OCI-LY3 (cell line): ENCODE measurements around the gene ERBB4.

Source experiments
- H2AFZ ChIP-seq: fragments of 200-600, 300-600 bp; shearing (Covaris generic); 2 replicates; pipeline ENCODE4 v1.6.0; 2014; ENCODE audit warnings: antibody characterized with exemption, low read depth, low read length
- H3K27ac ChIP-seq: fragments of 200-600, 300-600 bp; sonication (generic); 2 replicates; pipeline ENCODE4 v1.5.1; 2014; ENCODE audit warnings: mild to moderate bottlenecking, low read length, moderate library complexity, mixed read lengths
- H3K27me3 ChIP-seq: fragments of 200-600, 300-600 bp; sonication (generic); 2 replicates; pipeline ENCODE4 v1.6.1; 2014; ENCODE audit warnings: low read depth, low read length, mixed read lengths
- H3K36me3 ChIP-seq: fragments of 200-600, 300-600 bp; sonication (generic); replicated peaks from 2 replicates; pipeline ENCODE3; 2014; ENCODE audit warnings: low read depth, low read length, mixed read lengths
- H3K4me1 ChIP-seq: fragments of 300-600, 200-600 bp; sonication (generic); 2 replicates; pipeline ENCODE4 v1.6.1; 2014; ENCODE audit warnings: low read length, mixed read lengths
- H3K4me2 ChIP-seq: fragments of 200-600, 300-600 bp; sonication (generic); 2 replicates; pipeline ENCODE4 v1.6.1; 2014; ENCODE audit warnings: low read length, mixed read lengths
- H3K4me3 ChIP-seq: fragments of 300-600, 200-600 bp; sonication (generic); 2 replicates; pipeline ENCODE4 v1.5.1; 2014; ENCODE audit warnings: antibody characterized with exemption, mild to moderate bottlenecking, low read length, moderate library complexity
- H3K79me2 ChIP-seq: fragments of 300-600, 200-600 bp; shearing (Covaris generic); 2 replicates; pipeline ENCODE4 v1.6.1; 2014; ENCODE audit warnings: mild to moderate bottlenecking, low read length, mixed read lengths
- H3K9ac ChIP-seq: fragments of 300-600, 200-600 bp; shearing (Covaris generic); 2 replicates; pipeline ENCODE4 v1.6.0; 2014; ENCODE audit warnings: mild to moderate bottlenecking, low read length, moderate library complexity
- H3K9me3 ChIP-seq: fragments of 200-600, 300-600 bp; shearing (Covaris generic); 2 replicates; pipeline ENCODE4 v1.6.1; 2014; ENCODE audit warnings: low read length, mixed read lengths; ENCODE audit not compliant: insufficient read depth
- H4K20me1 ChIP-seq: fragments of 200-600, 300-600 bp; sonication (generic); 2 replicates; pipeline ENCODE4 v1.6.1; 2016; ENCODE audit warnings: low read length, mixed read lengths; ENCODE audit not compliant: insufficient read depth
- CTCF ChIP-seq: fragments of 200-600, 300-600 bp; sonication (generic); IDR thresholded peaks from 2 replicates; pipeline ENCODE4 v1.5.1; 2014; ENCODE audit warnings: antibody characterized with exemption, low read length, low read depth
- EZH2phosphoT487 ChIP-seq: fragments of 200-600 bp; shearing (Covaris generic); IDR thresholded peaks from 2 replicates; pipeline ENCODE4 v1.6.1; 2018; ENCODE audit warnings: antibody characterized with exemption, mixed run types, low read depth

The ERBB4 gene

GRCh38 chr2:212314680-212315079, 223.9 kb downstream of the ERBB4 start:
- Histone ChIP-seq H3K4me2 (no peak overlapping the region), H3K79me2 (no peaks in the 10 kb centered on the region), H3K36me3 (no peaks in the 10 kb centered on the region), H3K9me3 (no peaks in the 10 kb centered on the region), H2AFZ (0 out of 2 replicates have a peak overlapping the region, but pooled peaks have one; percentile 11), H3K27me3 (no peaks in the 10 kb centered on the region), H3K9ac (no peak overlapping the region), H3K4me1 (peaks cover 6% of the 10 kb centered on the region), H4K20me1 (no peaks in the 10 kb centered on the region), H3K4me3 (no peak overlapping the region), H3K27ac (no peak overlapping the region)
- TF ChIP-seq EZH2phosphoT487 = no peak
- TF ChIP-seq CTCF = no peak

DNA sequence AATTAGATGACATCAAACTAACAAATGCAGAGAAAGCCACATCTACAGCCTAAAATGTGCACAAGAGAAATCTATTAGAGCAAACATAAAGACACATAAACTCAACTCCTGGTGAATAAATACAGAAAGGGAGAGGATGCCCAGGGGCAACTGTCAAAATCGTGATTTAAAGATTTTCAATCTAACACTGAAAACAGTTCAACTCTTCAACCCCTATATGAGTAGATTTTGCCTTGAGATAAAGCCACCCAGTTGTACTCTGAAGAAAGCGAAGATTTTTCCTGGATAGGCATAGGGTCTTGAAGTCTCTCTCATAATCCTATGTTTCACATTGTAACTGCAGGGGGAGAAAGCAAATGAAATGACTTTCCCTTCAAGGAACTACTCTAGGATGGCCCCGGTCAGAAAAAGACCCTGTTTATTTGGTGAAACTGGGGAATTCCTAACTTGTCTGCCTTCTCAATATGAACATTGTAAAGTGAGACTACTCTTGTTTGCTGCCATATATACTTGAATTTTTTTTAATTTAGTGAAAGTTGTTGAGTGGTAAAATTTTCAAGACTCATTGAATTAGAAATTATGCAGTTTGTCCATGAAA, 226.7 kb downstream of the ERBB4 start:
- Histone ChIP-seq H3K4me3 (no peak overlapping the region), H3K9ac (no peak overlapping the region), H2AFZ (peak overlapping the region; percentile 16; the same call in 1 of the 2 replicates), H3K4me2 (peak overlapping the region; percentile 5; the same call in 1 of the 2 replicates), H3K36me3 (no peaks in the 10 kb centered on the region), H3K9me3 (no peaks in the 10 kb centered on the region), H3K27ac (no peak overlapping the region), H3K79me2 (no peaks in the 10 kb centered on the region), H4K20me1 (no peaks in the 10 kb centered on the region), H3K27me3 (no peaks in the 10 kb centered on the region), H3K4me1 (peaks cover 6% of the 10 kb centered on the region)
- TF ChIP-seq CTCF = no peak
- TF ChIP-seq EZH2phosphoT487 = no peak

DNA sequence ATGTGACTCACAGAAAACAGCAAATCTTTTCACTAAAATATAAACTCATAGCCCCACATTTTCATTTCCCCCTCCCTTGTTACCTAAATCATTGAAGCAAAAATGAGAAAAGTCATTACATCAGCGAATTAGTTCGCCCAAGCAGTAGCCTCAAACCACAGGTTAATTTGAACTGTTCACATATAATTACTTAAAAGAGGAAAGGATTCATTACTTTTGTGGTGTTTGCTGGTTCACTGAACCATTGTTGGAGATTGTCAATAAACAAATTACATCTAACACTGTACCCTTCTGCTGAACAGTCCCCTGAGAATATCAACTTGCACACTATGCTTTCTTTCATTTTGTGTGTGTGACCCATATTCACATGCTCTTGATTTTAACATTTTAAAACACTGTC, 238.7 kb downstream of the ERBB4 start:
- H4K20me1 ChIP-seq = no peaks in the 10 kb centered on the region
- TF ChIP-seq CTCF (no peak), EZH2phosphoT487 (no peak)
- H3K36me3 ChIP-seq = no peaks in the 10 kb centered on the region
- no peaks in the 10 kb centered on the region for H3K9me3 ChIP-seq
- no peaks in the 10 kb centered on the region for H3K79me2 ChIP-seq
- peak overlapping the region; percentile 30 for H3K4me2 ChIP-seq
- H3K27me3 ChIP-seq = no peaks in the 10 kb centered on the region
- no peak overlapping the region for H3K27ac ChIP-seq
- no peak overlapping the region for H3K9ac ChIP-seq
- H3K4me3 ChIP-seq = no peak overlapping the region
- H2AFZ ChIP-seq = no peak overlapping the region
- peaks cover 8% of the 10 kb centered on the region for H3K4me1 ChIP-seq

DNA sequence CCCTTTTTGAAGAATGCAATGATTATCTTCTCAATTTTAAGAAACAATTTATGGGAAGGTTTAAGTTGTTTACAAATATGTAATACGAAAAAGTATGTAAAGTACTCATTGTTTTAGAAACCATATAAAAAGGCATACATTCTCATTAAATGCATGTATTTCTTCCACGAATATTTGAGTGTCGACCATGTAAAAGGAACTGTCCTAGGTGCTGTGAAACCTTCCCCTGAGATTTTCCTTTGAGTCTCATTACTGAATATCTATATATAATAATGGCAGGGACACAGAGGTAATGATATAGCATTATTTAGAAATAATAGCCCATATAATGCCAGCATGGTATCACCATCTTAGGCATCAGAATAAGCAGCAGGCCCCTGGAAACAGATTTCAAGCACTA, 239.3 kb downstream of the ERBB4 start:
- no peak overlapping the region for H3K9ac ChIP-seq
- no peak overlapping the region for H2AFZ ChIP-seq
- peaks cover 8% of the 10 kb centered on the region for H3K4me1 ChIP-seq
- H3K9me3 ChIP-seq = no peaks in the 10 kb centered on the region
- H3K79me2 ChIP-seq = no peaks in the 10 kb centered on the region
- no peak overlapping the region for H3K4me3 ChIP-seq
- H3K27me3 ChIP-seq = no peaks in the 10 kb centered on the region
- H3K4me2 ChIP-seq = no peak overlapping the region
- no peaks in the 10 kb centered on the region for H4K20me1 ChIP-seq
- no peaks in the 10 kb centered on the region for H3K36me3 ChIP-seq
- TF ChIP-seq CTCF = no peak
- no peak overlapping the region for H3K27ac ChIP-seq
